ENCODE measurements around the gene ARAP3.
"Not testable (repeated sequence)": the region's sequence is repeated elsewhere in the genome, so short reads cannot be mapped to it uniquely, and the experiment has no call there.

The ARAP3 gene, protein sequence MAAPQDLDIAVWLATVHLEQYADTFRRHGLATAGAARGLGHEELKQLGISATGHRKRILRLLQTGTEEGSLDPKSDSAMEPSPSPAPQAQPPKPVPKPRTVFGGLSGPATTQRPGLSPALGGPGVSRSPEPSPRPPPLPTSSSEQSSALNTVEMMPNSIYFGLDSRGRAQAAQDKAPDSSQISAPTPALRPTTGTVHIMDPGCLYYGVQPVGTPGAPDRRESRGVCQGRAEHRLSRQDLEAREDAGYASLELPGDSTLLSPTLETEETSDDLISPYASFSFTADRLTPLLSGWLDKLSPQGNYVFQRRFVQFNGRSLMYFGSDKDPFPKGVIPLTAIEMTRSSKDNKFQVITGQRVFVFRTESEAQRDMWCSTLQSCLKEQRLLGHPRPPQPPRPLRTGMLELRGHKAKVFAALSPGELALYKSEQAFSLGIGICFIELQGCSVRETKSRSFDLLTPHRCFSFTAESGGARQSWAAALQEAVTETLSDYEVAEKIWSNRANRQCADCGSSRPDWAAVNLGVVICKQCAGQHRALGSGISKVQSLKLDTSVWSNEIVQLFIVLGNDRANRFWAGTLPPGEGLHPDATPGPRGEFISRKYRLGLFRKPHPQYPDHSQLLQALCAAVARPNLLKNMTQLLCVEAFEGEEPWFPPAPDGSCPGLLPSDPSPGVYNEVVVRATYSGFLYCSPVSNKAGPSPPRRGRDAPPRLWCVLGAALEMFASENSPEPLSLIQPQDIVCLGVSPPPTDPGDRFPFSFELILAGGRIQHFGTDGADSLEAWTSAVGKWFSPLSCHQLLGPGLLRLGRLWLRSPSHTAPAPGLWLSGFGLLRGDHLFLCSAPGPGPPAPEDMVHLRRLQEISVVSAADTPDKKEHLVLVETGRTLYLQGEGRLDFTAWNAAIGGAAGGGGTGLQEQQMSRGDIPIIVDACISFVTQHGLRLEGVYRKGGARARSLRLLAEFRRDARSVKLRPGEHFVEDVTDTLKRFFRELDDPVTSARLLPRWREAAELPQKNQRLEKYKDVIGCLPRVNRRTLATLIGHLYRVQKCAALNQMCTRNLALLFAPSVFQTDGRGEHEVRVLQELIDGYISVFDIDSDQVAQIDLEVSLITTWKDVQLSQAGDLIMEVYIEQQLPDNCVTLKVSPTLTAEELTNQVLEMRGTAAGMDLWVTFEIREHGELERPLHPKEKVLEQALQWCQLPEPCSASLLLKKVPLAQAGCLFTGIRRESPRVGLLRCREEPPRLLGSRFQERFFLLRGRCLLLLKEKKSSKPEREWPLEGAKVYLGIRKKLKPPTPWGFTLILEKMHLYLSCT (N-terminal part only)

DNA sequence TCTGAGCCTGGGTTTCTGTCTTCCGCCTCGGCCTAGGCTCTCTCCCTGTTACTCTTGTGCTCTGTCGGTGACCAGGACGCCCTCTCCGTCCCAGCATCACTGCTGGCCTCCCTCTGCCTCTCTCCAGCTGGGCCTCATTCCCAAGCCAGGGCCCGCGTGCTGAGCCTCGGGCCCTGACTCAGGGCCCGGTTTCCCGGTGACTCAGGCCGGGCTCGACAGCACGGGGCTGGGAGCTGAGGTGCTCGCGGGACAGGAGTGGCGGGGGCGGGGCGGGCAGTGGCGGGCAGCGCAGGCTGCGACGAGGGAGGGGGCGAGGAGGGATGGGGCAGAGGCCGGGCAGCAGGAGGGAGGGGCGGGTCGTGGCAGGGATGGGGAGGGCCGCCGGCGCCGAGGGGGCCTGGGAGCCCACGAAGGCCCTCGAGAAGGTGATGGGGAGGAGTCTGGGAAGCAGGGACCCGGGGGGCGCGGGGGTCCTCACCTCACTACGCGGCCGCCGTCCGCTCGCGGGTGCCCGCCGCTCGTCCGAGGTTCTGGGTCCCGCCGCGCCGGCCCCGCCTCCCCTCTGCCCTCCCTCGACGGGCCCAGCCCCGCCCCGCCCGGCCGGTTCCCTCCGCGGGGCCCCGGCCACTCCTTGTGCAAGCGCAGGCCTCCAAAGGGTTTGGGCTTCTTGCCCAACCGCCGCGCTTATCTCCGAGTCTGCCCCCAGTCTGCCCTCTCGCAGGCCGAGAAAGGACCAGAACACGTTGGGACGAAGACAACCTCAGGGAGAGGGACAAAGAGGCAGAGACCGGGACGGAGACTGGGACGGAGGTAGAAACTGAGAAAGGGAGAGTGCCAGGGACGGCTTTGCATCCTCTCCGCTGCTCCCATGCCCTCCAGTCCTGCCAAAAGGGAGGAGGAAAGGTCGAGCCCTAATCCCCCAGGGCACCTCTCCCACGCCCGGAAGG is at the start of gene ARAP3:
TSS of gene ARAP3 (minus strand) at position 536 of the 947 bp plus-strand sequence. CDS start 1,744 bp downstream, outside the sequence.
- peak; percentile 80 for DNase-seq

DNA sequence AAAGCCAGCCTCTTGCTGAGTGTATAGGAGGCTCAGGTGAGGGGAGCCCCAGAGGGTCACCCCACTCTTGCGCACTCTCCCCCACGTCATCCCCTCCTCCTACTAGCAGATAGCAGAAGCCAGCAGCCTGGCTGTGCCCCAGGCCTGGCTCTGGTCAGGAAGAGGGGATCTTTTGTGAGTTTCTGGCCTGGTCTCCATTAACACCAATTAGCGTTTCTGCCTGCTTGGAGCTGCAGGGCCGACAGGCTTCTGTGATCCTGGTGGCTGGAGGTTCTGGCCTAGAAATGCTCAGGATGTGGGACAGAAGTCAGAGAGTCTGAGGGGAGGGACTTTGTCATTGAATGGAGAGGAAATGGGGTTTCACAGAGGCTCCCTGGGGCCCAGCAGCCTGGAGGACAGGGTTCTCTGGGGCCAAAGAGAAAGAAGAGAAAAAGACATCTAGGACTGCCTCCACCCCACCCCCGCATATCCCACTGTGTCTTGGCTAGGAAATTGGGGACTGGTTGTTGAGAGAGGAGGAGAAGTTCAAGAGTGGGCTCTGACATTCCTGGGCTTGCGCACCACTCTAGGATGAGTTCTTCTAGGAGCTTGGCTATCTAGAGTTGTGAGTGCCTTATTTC is 47.5 kb upstream of the ARAP3 start:
- no peak for DNase-seq

DNA sequence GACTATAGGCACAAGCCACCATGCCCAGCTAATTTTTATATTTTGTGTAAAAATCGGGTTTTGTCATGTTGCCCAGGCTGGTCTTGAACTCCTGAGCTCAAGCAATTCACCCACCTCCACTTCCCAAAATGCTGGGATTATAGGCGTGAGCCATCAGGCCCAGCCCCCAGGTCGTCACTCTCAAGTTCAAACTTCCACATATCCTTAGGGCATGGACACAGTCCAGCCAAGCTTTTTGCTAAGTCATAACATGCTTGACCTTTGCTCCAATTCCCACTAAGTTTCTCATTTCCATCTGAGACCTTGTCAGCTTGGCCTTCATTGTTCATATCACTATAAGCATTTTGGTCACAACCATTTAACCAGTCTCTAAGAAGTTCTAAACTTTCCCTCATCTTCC is 43.9 kb upstream of the ARAP3 start:
- no peak for DNase-seq

DNA sequence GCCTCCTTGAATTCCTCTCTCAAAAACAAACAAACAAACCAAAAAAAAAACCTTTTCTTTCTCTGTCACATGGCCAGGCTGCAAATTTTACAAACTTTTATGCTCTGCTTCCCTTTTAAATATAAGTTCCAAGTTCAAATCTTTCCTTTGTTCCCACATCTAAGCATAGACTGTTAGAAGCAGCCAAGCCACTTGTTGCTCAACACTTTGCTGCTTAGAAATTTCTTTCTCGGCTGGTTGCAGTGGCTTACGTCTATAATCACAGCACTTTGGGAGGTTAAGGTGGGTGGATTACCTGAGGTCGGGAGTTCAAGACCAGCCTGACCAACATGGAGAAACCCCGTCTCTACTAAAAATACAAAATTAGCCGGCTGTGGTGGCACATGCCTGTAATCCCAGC is 43.1 kb upstream of the ARAP3 start:
- DNase-seq, result not testable (repeated sequence)

DNA sequence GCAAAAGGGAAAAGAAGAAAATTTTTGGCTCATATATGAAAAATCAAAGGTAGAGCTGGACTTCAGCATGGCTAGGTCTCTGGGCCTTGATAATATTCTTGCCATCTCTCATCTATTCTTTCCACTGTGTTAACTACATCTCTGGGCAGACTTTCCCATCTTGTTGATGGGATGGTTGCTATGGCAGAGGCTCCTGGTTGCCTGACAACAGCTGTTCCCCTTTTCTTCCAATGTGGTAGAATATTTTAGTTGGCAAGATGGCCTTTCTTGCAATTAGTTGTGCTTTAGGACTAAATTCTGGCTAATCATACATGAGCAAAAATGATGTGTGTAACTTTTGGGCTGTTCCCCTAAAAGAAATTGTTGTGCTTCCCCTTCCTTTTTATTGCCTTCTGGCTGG is 40.2 kb upstream of the ARAP3 start:
- DNase-seq, result no peak

DNA sequence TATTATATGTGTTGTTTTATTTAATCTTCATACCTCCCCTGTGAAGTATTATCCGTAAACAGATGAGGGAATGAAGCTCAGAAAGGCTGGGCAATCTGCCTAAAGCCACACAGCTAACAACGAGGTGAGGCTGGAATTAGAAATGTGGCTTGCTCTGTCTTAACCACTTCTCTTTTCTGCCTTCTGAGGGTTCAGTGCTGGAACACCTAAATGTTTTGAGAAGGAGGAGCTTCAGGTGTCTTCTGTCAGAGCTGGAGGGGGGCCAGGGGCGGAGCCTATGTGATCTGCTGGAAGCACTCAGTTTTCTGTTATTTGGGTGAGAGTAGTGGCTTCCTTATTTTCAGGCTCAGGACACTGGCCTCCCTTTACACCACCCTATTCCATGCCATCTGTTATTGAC is 35.0 kb upstream of the ARAP3 start:
- DNase-seq, result no peak

DNA sequence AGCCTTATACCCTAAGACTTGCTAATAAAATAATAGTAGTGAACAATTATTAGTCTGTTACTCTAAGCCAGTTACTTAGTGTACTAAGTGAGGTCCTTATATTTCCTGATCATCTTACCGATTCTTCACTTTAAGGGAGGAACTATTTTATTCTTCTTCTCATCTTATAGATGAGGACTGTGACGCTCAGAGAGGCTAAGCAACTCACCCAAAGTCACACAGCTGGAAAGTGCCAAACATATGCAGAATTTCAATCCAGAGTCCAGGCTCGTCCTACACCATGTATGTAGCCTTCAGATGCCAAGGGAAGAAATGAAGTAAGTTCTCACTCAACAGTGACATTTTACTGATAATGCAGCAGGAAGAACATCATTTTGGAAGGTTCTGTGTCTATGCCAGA is 34.4 kb upstream of the ARAP3 start:
- no peak for DNase-seq

DNA sequence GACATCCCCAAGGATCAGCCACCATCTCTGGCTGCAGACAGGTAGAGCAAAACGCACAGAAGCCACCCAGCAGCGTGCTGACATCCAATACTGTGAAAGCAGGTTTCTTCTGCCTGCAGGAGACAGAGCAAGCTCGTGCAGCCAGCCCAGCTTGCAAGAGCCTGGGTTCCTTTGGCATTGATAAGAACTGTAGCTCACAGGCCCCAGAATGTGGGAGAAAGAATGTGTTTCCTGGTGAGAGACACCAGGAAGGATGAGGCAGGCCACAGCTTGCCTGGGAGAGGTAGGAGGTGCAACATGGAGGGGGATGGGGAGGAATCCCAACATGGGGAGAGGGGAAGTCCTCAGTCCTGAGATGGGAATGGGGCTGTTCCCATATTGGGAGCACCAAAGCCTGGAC is 34.0 kb upstream of the ARAP3 start:
- DNase-seq, result no peak

DNA sequence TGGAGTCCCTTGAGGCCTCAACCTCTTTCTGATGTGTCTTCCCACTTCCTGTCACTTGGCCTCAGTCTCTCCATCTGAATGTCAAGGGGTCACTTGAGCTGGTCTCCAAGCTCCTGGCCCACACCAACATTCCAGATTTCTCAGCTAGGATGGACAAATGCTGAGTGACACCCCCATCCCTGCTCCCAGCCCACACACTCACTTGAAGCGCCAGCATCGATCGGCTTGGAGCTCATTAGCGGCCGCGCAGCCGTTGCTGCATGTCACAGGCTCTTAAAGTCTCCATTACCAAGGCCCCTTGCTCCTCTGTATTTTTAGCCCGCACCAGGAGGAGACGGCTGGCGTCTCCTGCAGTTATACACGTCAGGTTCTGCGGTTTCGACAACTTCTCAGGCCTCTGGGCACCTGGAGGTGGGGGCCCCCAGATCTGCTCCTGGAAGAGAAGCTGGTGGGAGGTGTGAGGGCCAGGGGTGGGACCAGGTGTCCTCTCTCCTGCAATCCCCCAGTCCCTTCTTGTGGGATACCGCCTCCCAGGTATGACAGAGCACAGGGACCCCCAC is 33.4 kb upstream of the ARAP3 start:
- no peak for DNase-seq

DNA sequence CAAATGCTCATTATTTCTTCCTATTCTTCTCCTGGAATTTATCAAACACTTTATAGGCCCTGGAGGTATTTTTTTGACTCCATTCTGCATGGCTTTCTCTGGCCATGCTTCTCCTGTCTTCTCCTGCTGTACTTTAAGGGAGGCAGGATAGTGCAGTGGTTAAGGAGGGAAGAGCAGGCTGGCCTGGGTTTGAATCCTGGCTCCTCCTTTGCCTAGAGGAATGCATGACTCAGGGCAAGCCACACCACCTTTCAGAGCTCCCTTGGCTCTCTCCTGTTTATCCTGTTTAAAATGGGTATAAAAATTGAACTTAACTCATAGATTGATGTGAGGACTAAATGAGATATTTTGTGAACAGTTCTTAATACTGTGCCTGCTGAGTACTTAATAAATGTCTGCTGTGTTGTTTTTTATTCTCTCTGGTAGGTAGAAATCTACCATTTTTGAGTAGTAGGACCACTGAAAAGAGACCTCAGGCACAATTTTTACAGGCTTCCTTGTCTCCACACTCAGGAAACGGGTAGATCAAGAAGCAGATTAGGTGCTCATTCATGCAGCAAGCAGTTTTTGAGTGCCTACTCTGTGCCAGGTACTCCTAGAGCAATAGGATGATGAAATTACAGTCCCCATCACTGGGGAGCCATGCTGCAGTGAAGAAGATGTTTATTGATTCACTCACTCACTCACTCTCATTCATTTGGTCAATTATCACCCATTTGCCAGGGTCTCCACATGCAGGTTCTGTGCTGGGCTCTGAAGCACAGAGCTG is 32.7 kb upstream of the ARAP3 start:
- no peak for DNase-seq

DNA sequence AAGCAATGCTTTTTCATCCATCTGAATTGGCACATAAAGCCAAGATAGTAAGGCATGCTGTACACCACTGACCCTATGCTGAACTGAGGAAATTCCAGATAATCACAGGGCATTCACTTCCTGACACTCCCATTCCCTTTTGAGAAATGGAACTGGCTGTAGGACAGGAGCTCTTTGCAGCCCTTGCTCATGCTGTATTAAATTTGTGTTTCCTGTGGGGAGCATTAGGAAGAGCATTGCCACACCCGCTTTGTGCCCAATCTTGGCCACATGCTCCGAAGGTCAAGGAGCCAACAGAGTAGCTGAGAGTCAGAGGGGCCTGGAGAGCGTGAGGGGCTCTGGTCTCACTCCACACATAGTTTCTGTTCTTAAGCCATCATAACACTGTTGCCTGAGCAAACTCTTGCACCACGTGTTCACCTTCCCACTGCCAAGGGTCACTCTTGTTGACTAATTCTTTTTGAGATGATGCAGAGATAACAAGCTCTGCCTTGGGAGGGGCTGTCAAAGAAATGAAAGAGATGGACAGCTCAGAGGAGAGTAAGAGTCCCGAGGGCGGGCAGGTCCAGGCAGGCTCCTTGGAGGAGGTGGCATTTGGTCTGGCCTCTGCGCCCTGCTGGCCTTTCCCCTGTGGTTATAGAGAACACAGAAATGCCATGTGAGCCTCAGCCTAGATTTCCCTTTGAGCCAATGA is 31.7 kb upstream of the ARAP3 start:
- no peak for DNase-seq

DNA sequence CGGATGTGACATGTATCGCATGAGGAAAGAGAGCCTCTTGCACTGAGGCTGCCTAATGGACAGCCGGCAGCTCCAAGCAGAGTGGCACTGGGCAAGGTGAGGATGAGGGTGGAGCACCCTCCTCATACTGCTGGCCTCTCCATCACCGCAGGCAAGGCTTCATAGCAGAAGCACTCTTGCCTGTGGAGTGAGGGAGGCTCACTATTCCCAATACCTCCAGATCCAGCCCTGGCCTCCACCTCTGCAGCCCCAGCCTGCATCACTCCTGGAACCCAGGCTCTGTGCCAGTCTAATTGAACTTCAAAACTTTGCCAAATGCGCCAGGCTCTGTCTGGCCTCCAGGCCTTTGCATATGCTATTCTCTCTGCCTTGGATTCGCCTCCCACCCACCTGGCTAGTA is 29.7 kb upstream of the ARAP3 start:
- no peak for DNase-seq

DNA sequence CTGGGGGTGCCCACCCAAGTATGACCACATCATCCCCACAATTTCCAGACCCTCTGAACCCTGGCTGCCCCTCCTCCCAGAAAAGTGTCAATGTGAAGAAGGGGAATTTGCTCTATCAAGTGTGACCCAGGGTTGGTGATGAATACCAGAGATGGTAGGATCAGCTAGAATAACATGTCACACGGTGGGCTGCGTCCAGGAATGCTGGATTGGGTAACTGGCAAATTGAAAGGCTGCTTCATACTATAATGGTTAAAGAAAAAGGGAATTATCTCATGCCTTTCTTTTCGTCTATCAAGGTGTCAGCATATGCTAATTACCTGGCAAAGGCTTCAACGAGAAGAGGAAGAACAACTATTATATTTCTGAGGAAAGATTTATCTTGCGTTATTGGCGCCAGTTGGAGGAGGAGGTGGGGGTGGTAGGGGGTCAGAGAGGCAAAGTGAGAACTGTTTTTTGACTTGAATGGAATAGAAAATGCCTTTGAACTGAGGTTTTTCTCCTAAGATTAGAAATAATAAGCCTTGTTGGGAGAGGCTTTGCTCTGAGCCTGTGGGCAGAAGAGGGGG is 27.8 kb upstream of the ARAP3 start:
- DNase-seq, result no peak

DNA sequence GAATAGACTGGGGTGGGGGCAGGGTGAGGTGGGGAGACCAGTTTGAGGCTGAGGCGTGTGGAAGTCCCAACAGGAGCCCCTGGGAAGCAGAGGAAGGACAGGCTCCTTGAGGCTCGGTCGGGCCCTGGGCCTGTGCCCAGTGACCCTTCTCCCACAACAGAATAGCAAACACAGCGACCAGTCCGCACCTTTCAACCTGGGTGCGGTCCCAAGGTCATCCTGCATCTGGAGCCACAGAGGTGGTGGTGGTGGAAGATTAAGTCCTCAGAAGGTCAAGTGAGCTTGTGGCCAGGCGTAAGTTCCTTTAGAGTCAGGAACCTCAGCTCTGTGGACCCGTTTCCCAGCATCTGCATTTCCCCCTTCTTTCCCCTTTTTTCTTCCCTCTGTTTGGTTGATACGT is 26.0 kb upstream of the ARAP3 start:
- DNase-seq, result no peak

DNA sequence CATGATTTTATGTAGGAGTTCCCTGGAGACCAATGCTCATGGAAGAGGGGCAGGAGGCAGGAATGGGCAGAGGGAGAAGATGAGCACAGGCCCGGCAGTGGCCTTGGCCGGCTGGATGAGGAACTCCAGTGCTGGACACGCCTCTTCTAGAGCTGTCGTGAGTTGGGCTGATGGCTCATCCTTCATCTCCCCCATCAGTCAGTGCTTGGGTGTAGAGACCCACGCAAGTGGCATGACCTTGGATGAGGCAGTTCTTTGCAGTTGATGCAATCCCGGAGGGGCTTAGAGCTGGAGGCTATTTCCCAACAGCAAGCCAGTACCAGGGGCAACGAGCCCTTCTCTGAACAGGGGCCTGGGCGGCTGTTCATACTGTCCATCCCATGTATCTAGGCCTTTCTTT is 25.5 kb upstream of the ARAP3 start:
- no peak for DNase-seq

DNA sequence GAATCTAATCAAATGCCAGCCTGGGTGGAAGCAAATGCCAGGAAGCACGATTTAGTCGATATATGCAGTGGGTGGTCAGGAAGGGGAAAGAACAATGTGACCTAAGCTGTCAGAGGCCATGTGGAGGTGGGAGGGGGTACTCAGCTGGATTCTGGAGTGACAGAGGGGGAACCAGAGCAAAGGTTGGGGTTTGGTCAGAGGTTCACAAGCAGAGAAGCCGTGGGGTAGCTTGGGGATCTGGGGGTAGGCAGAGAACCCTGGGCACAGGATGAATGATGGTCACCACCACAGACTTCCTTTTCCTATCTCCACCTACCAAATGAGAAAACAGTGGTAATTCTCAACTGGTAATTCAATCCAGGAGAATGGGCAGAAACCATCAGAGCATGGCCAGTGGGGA is 24.1 kb upstream of the ARAP3 start:
- no peak for DNase-seq

DNA sequence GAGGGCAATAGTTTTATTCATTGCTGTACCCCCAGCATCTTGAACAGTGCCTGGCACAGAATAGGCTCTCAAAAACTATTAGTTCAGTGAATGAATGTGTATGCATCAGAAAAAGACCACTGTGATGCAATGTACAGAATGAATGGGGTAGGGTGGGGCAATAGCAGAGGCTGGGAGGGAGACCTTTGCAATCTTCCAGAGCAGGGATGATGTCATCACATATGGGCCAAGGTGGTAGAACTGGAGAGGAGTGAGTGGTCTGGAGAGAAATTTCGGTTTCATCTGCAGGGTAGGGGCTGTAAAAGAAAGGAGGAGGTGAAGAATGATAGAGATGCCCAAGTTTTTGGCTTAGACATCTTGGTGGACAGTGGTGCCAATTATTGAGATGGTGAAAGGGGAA is 23.4 kb upstream of the ARAP3 start:
- DNase-seq, result no peak

DNA sequence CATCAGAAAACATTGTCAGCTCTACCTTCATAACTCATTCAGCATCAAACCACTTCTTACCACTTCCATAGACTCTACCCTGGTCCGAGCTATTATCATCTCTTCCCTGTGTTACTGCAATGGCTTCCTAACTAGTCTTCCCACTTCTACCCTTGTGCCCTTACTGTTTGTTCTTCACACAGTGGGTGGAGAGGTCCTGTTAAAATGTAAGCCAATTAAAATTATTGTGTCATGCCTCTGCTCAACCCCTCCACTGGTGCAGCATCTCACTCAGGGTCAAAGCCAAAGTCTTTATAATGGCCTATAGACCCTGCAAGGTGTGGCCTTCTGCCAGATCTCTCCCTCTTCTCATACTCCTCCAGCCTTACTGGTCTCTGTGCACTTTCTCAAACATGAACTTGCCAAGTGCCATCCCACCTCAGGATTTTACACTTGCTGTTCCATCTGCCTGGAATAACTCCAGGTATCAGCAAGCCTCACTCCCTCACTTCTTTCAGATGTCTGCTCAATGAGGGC is 22.8 kb upstream of the ARAP3 start:
- no peak for DNase-seq

DNA sequence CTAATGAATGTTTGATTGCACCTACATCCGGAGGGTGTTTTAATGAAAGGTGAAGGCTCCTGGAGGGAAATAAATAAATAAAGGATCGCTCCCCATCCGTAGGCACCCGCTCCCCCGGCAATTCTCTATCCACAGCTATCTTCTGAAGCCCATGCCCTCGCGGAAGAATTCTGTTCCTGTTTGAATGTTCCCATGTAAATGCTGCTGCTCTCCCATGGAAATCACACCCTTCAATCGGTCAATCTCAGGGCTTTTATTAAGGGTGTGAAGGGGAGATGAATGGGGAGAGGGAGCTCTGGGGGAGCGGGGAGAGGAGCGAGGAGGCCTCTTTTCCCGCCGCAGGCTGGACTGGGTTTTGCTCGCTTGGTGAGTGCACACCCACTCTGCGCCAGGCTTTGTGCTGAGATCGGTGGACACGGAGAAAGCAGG is 21.1 kb upstream of the ARAP3 start:
- DNase-seq, result no peak

All from activated CD8-positive, alpha-beta memory T cell treated with anti-CD3 and anti-CD28 coated beads for 24 hours (primary cell).